ENCODE measurements around the gene SNRNP70.
"Not testable (repeated sequence)": the region's sequence is repeated elsewhere in the genome, so short reads cannot be mapped to it uniquely, and the experiment has no call there.

SNRNP70 gene

GRCh38 chr19:49140951-49141350 lies 55.7 kb downstream of the SNRNP70 start:
- Histone ChIP-seq H3K4me3 (no peak overlapping the region), H3K27ac (no peak overlapping the region)
- TF ChIP-seq, protein P1, sequence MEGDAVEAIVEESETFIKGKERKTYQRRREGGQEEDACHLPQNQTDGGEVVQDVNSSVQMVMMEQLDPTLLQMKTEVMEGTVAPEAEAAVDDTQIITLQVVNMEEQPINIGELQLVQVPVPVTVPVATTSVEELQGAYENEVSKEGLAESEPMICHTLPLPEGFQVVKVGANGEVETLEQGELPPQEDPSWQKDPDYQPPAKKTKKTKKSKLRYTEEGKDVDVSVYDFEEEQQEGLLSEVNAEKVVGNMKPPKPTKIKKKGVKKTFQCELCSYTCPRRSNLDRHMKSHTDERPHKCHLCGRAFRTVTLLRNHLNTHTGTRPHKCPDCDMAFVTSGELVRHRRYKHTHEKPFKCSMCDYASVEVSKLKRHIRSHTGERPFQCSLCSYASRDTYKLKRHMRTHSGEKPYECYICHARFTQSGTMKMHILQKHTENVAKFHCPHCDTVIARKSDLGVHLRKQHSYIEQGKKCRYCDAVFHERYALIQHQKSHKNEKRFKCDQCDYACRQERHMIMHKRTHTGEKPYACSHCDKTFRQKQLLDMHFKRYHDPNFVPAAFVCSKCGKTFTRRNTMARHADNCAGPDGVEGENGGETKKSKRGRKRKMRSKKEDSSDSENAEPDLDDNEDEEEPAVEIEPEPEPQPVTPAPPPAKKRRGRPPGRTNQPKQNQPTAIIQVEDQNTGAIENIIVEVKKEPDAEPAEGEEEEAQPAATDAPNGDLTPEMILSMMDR (IDR thresholded peaks at IDR 0.05), result no peak
- DNase-seq (ENCODE audit: low spot score), result no peak

DNA sequence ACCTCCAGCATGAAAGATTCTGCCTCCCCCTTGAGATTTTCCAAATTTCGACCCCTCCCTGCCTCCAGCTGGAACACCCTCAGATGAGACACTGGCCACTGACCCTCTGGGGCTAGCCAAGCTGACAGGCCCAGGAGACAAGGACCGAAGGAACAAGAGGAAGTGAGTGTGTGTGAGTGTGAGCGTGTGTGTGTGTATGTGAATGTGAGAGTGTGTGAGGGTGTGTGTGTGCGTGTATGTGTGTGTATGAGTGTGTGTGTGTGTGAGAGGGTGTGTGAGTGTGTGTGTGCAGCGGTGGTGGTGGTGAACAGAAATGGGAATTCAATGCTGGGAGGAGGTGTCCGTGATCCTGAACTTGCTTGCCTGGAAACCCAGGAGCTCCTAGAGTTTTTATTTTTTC lies 56.1 kb downstream of the SNRNP70 start:
- Histone ChIP-seq H3K4me3 (no peak overlapping the region), H3K27ac (no peak overlapping the region)
- TF ChIP-seq, protein P1 (IDR thresholded peaks at IDR 0.05), result no peak

GRCh38 chr19:49142866-49143335 lies 57.6 kb downstream of the SNRNP70 start:
- Histone ChIP-seq H3K27ac (no peak overlapping the region), H3K4me3 (peak overlapping the region; percentile 77)
- TF ChIP-seq, protein P1 (IDR thresholded peaks at IDR 0.05), result no peak
- DNase-seq (ENCODE audit: low spot score), result peak; percentile 92

More for the DNA sequence above, 56.1 kb downstream of the SNRNP70 start:
- DNase-seq (ENCODE audit: low spot score), result no peak

- TF ChIP-seq, protein P1 (IDR thresholded peaks at IDR 0.05), result peak; percentile 92
- DNase-seq (ENCODE audit: low spot score), result no peak
- peak overlapping the region; percentile 67 for H3K4me3 ChIP-seq
- peak overlapping the region in 1 of 2 donors; percentile 78 for H3K27ac ChIP-seq
These were observed 60.5 kb downstream of the SNRNP70 start for GRCh38 chr19:49145573-49146407.

GRCh38 chr19:49146408-49146770 lies 61.1 kb downstream of the SNRNP70 start:
- peak overlapping the region in 1 of 2 donors; percentile 78 for H3K27ac ChIP-seq
- DNase-seq (ENCODE audit: low spot score), result not testable (repeated sequence)
- H3K4me3 ChIP-seq, result peak overlapping the region; percentile 67

- DNase-seq (ENCODE audit: low spot score), result no peak
- Histone ChIP-seq H3K27ac (peak overlapping the region in 1 of 2 donors; percentile 94), H3K4me3 (peak overlapping the region; percentile 92)
- TF ChIP-seq, protein P1 (IDR thresholded peaks at IDR 0.05), result no peak
These were observed 62.9 kb downstream of the SNRNP70 start for GRCh38 chr19:49148044-49148682.

- Histone ChIP-seq H3K4me3 (peak overlapping the region; percentile 92), H3K27ac (peak overlapping the region; percentile 68 to 94)
- TF ChIP-seq, protein P1 (IDR thresholded peaks at IDR 0.05), result no peak
- peak; percentile 96 for DNase-seq (ENCODE audit: low spot score)
These were observed 63.8 kb downstream of the SNRNP70 start for GRCh38 chr19:49148784-49149651.

Data from coronary artery (tissue), 2 donors.